HL-60 (cell line): Measurements from ENCODE around the gene GCGR.
"Not testable (repeated sequence)": the region's sequence is repeated elsewhere in the genome, so short reads cannot be mapped to it uniquely, and the experiment has no call there.

Experiments used
- DNase-seq, 2 experiments: peaks; one replicate each; pipeline ENCODE4 v3.0.0-alpha.2; 2010 to 2020; ENCODE audit warnings: low read depth in 1 of 2, low spot score in 1 of 2
- H3K27ac ChIP-seq: fragments of 250-450 bp; sonication (Bioruptor Pico); replicated peaks from 2 replicates; pipeline ENCODE4 v1.5.1; 2020; ENCODE audit warnings: mild to moderate bottlenecking, moderate library complexity
- H3K27me3 ChIP-seq: fragments of 250-450 bp; sonication (Bioruptor Pico); 2 replicates; pipeline ENCODE4 v1.5.1; 2021; ENCODE audit warnings: mild to moderate bottlenecking, moderate library complexity; ENCODE audit not compliant: insufficient read depth, poor library complexity, severe bottlenecking
- H3K4me3 ChIP-seq: replicated peaks from 2 replicates; pipeline ENCODE4 v1.5.1; 2011; ENCODE audit warnings: mild to moderate bottlenecking, control low read depth, low read length; ENCODE audit not compliant: insufficient read depth
- GABPA ChIP-seq: IDR thresholded peaks from 2 replicates; pipeline ENCODE4 v1.6.1; 2012; ENCODE audit warnings: low read depth
- POLR2AphosphoS5 ChIP-seq: IDR thresholded peaks from 2 replicates; pipeline ENCODE4 v1.6.1; 2012; ENCODE audit warnings: low read depth
- REST ChIP-seq: IDR thresholded peaks from 2 replicates; pipeline ENCODE4 v1.6.1; 2012; ENCODE audit warnings: low read depth; ENCODE audit not compliant: insufficient replicate concordance
- SPI1 ChIP-seq: IDR thresholded peaks from 2 replicates; pipeline ENCODE4 v1.6.1; 2012; ENCODE audit warnings: low read depth, mild to moderate bottlenecking, borderline replicate concordance
- TF ChIP-seq, protein P1 (sequence below): IDR thresholded peaks from one replicate; pipeline ENCODE4 v1.5.1; 2011; ENCODE audit warnings: low read length, control low read depth, inconsistent platforms; ENCODE audit not compliant: insufficient read depth

Gene GCGR

GRCh38 chr17:81837641-81838040 lies 33.7 kb downstream of the GCGR start:
- TF ChIP-seq GABPA (peak; percentile 22; the same call in 1 of the 2 replicates), REST (peak; percentile 48), POLR2AphosphoS5 (peak; percentile 98), SPI1 (no peak)
- TF ChIP-seq, protein P1, sequence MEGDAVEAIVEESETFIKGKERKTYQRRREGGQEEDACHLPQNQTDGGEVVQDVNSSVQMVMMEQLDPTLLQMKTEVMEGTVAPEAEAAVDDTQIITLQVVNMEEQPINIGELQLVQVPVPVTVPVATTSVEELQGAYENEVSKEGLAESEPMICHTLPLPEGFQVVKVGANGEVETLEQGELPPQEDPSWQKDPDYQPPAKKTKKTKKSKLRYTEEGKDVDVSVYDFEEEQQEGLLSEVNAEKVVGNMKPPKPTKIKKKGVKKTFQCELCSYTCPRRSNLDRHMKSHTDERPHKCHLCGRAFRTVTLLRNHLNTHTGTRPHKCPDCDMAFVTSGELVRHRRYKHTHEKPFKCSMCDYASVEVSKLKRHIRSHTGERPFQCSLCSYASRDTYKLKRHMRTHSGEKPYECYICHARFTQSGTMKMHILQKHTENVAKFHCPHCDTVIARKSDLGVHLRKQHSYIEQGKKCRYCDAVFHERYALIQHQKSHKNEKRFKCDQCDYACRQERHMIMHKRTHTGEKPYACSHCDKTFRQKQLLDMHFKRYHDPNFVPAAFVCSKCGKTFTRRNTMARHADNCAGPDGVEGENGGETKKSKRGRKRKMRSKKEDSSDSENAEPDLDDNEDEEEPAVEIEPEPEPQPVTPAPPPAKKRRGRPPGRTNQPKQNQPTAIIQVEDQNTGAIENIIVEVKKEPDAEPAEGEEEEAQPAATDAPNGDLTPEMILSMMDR = no peak
- DNase-seq = peak; percentile 99 to 100
- Histone ChIP-seq H3K4me3 (no peak overlapping the region), H3K27me3 (no peaks in the 10 kb centered on the region), H3K27ac (peak overlapping the region; percentile 97)

GRCh38 chr17:81838753-81839255 lies 34.9 kb downstream of the GCGR start:
- Histone ChIP-seq H3K27me3 (no peaks in the 10 kb centered on the region), H3K4me3 (no peak overlapping the region), H3K27ac (peak overlapping the region; percentile 97)
- TF ChIP-seq POLR2AphosphoS5 (no peak), REST (no peak), GABPA (no peak), SPI1 (no peak)
- TF ChIP-seq, protein P1 = no peak
- no peak for DNase-seq

- no peak for DNase-seq
- H3K27me3 ChIP-seq = no peaks in the 10 kb centered on the region
- H3K4me3 ChIP-seq = no peak overlapping the region
- peak overlapping the region; percentile 97 for H3K27ac ChIP-seq
- TF ChIP-seq GABPA (no peak), SPI1 (no peak), POLR2AphosphoS5 (no peak), REST (no peak)
- TF ChIP-seq, protein P1 = no peak
Measured at GRCh38 chr17:81839301-81839700, 35.4 kb downstream of the GCGR start.

DNA sequence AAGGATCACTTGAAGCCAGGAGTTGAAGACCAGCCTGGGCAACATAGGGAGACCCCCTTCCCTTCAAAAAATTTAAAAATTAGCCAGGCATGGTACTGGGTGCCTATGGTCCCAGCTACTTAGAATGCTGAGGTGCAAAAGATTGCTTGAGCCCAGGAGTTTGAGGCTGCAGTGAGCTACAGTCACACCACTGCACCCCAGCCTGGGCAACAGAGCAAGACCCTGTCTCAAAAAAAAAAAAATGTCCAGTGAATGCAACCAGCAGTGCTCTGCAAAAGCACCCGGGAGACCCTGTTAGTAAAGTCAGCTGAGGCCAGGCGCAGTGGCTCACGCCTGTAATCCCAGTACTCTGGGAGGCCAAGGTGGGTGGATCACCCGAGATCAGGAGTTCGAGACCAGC lies 36.1 kb downstream of the GCGR start:
- DNase-seq, H3K27me3 ChIP-seq: not testable (repeated sequence)
- peak overlapping the region; percentile 97 for H3K27ac ChIP-seq

More for the DNA sequence above, 36.1 kb downstream of the GCGR start:
- H3K4me3 ChIP-seq = not testable (repeated sequence)
